OCI-LY7 (cell line): ENCODE data around the gene PRX.

Experiments
- EZH2phosphoT487 ChIP-seq: fragments of 200-600 bp; sonication (generic); IDR thresholded peaks from 2 replicates; pipeline ENCODE4 v1.6.1; 2018; ENCODE audit warnings: low read depth, borderline replicate concordance, mild to moderate bottlenecking, mixed run types, antibody characterized with exemption, low read length, moderate library complexity, mixed read lengths
- TF ChIP-seq, protein P1 (sequence below): fragments of 200-600 bp; sonication (generic); conservative IDR thresholded peaks from 2 replicates; pipeline ENCODE4 v1.5.1; 2014; ENCODE audit warnings: mild to moderate bottlenecking, antibody characterized with exemption, low read length, moderate library complexity, mixed read lengths

DNA sequence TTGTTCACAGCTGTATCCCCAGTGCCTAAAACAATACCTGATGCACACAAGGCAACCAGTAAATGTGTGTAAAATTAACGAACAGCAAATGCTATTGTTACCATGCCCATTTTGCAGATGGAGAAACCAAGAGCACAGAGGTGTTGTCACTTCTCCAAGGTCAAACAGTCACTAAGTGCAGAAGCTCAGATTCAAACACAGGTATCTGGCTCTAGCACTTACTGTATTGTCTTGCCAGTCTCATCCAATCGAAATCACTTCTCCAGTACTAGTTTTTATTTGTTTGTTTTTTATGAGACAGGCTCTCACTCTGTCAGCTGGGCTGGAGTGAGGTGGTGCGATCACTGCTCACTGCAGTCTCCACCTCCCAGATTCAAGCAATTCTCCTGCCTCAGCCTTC is 51.0 kb downstream of the PRX start:
- TF ChIP-seq, protein P1, sequence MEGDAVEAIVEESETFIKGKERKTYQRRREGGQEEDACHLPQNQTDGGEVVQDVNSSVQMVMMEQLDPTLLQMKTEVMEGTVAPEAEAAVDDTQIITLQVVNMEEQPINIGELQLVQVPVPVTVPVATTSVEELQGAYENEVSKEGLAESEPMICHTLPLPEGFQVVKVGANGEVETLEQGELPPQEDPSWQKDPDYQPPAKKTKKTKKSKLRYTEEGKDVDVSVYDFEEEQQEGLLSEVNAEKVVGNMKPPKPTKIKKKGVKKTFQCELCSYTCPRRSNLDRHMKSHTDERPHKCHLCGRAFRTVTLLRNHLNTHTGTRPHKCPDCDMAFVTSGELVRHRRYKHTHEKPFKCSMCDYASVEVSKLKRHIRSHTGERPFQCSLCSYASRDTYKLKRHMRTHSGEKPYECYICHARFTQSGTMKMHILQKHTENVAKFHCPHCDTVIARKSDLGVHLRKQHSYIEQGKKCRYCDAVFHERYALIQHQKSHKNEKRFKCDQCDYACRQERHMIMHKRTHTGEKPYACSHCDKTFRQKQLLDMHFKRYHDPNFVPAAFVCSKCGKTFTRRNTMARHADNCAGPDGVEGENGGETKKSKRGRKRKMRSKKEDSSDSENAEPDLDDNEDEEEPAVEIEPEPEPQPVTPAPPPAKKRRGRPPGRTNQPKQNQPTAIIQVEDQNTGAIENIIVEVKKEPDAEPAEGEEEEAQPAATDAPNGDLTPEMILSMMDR = no peak
- TF ChIP-seq EZH2phosphoT487 = no peak
